Measurements from ENCODE around the gene ENTPD8. TPM values are rescaled to one million over a fixed set of nuclear protein-coding genes. Genes with fewer than 3 reads are reported as not detected.
"Not testable (repeated sequence)": the region's sequence is repeated elsewhere in the genome, so short reads cannot be mapped to it uniquely, and the experiment has no call there.

Gene ENTPD8
- total and polyA plus RNA-seq, 2 experiments from 2014 or later = 0.15 to 0.51 TPM

GRCh38 chr9:137390553-137391410, 50.4 kb downstream of the ENTPD8 start:
- no peak overlapping the region for H3K4me3 ChIP-seq
- DNase-seq (ENCODE audit: low read depth in 1 of 2, low spot score in 1 of 2) = no peak
- no peak for TF ChIP-seq CTCF (IDR thresholded peaks at IDR 0.05; ENCODE audit: low read depth, low read length)
- H3K27me3 ChIP-seq = no peaks in the 10 kb centered on the region
- no peak overlapping the region for H3K27ac ChIP-seq
- no peaks in the 10 kb centered on the region for H3K4me1 ChIP-seq (ENCODE audit: low read depth)
- no peaks in the 10 kb centered on the region for H3K36me3 ChIP-seq
- no peaks in the 10 kb centered on the region for H3K9me3 ChIP-seq (ENCODE audit: low read depth)

- H3K4me3 ChIP-seq = no peak overlapping the region
- no peaks in the 10 kb centered on the region for H3K36me3 ChIP-seq
- no peaks in the 10 kb centered on the region for H3K9me3 ChIP-seq (ENCODE audit: low read depth)
- no peak overlapping the region for H3K27ac ChIP-seq
- no peak for TF ChIP-seq CTCF (IDR thresholded peaks at IDR 0.05; ENCODE audit: low read depth, low read length)
- no peak for DNase-seq (ENCODE audit: low read depth in 1 of 2, low spot score in 1 of 2)
- H3K27me3 ChIP-seq = no peaks in the 10 kb centered on the region
- H3K4me1 ChIP-seq (ENCODE audit: low read depth) = no peaks in the 10 kb centered on the region
Measured at GRCh38 chr9:137389428-137389746, 51.8 kb downstream of the ENTPD8 start.

GRCh38 chr9:137388589-137389427, 52.3 kb downstream of the ENTPD8 start:
- no peaks in the 10 kb centered on the region for H3K27me3 ChIP-seq
- no peak for DNase-seq (ENCODE audit: low read depth in 1 of 2, low spot score in 1 of 2)
- no peak overlapping the region for H3K4me3 ChIP-seq
- no peak overlapping the region for H3K27ac ChIP-seq
- TF ChIP-seq CTCF (IDR thresholded peaks at IDR 0.05; ENCODE audit: low read depth, low read length) = no peak
- H3K9me3 ChIP-seq (ENCODE audit: low read depth) = no peaks in the 10 kb centered on the region
- H3K36me3 ChIP-seq = no peaks in the 10 kb centered on the region
- H3K4me1 ChIP-seq (ENCODE audit: low read depth) = no peaks in the 10 kb centered on the region

- no peaks in the 10 kb centered on the region for H3K27me3 ChIP-seq
- H3K27ac ChIP-seq = no peak overlapping the region
- no peak overlapping the region for H3K4me3 ChIP-seq
- H3K36me3 ChIP-seq = no peaks in the 10 kb centered on the region
- DNase-seq (ENCODE audit: low read depth in 1 of 2, low spot score in 1 of 2) = no peak
- no peaks in the 10 kb centered on the region for H3K4me1 ChIP-seq (ENCODE audit: low read depth)
- no peaks in the 10 kb centered on the region for H3K9me3 ChIP-seq (ENCODE audit: low read depth)
- no peak for TF ChIP-seq CTCF (IDR thresholded peaks at IDR 0.05; ENCODE audit: low read depth, low read length)
Measured at GRCh38 chr9:137387891-137388560, 53.1 kb downstream of the ENTPD8 start.

GRCh38 chr9:137387114-137387890, 53.9 kb downstream of the ENTPD8 start:
- Histone ChIP-seq H3K27ac (no peak overlapping the region), H3K9me3 (ENCODE audit: low read depth) (no peaks in the 10 kb centered on the region), H3K4me1 (ENCODE audit: low read depth) (no peaks in the 10 kb centered on the region), H3K36me3 (no peaks in the 10 kb centered on the region), H3K4me3 (no peak overlapping the region), H3K27me3 (no peaks in the 10 kb centered on the region)
- peak in 1 of 2 donors; percentile 15 for DNase-seq (ENCODE audit: low read depth in 1 of 2, low spot score in 1 of 2)
- no peak for TF ChIP-seq CTCF (IDR thresholded peaks at IDR 0.05; ENCODE audit: low read depth, low read length)

GRCh38 chr9:137386507-137387113, 54.5 kb downstream of the ENTPD8 start:
- H3K27me3 ChIP-seq; DNase-seq (ENCODE audit: low read depth in 1 of 2, low spot score in 1 of 2); H3K9me3 ChIP-seq (ENCODE audit: low read depth); H3K4me3 ChIP-seq; H3K36me3 ChIP-seq; H3K27ac ChIP-seq; H3K4me1 ChIP-seq (ENCODE audit: low read depth): not testable (repeated sequence)

All from cardiac muscle cell (in vitro differentiated cells and primary cell).